ENCODE results near the gene BCL6. TPM values are rescaled to one million over a fixed set of nuclear protein-coding genes. Genes with fewer than 3 reads are reported as not detected.

The BCL6 gene
- total and polyA plus RNA-seq, 10 of the 15 experiments (the other 5 are each of a cell fraction or from before 2014, with no cell fraction given), result 0.04 to 0.85 (median 0.15) TPM

DNA sequence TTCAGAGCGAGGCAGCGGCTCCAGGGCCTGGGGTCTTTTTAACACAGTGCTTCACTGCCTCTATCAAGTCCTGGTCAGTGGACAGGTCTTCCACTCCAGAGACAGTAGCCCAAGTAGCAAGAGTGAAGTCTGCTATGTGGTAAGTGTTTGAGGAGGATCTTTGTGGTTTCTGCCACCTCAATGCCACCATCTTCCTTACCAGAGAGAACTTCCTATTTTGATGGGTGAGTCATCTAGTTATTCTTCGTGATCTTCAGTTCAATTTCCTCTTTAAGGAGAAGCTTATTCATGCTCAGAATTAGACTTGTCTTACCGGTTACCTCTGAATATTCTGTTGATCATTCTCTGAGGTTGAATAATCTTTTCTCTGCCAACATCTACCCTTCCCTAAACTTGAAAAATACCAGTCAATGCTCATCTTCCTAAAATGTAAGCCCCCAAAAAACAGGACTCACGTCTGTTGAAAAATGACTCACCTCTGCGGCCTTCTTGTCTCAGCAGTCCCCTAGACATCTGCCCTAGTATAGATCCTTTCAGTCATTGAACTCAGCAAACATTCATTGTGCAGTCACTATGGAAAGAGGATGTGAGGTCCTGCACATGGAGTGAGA is 32.2 kb upstream of the BCL6 start (continued):
- TF ChIP-seq RB1 (IDR thresholded peaks at IDR 0.05; ENCODE audit: borderline replicate concordance), result no peak
- TF ChIP-seq SIN3A (IDR thresholded peaks at IDR 0.05; ENCODE audit: low read depth, low read length), result no peak
- no peak for TF ChIP-seq KLF5 (IDR thresholded peaks at IDR 0.05; ENCODE audit: partially characterized antibody)
- TF ChIP-seq MTA3 (IDR thresholded peaks at IDR 0.05; ENCODE audit: borderline replicate concordance, low read length), result 0 out of 2 replicates have a peak, but pooled peaks have one; percentile 38
- no peak for TF ChIP-seq STAT3 (IDR thresholded peaks at IDR 0.05; ENCODE audit: low read depth, low read length)
- TF ChIP-seq, protein P1, sequence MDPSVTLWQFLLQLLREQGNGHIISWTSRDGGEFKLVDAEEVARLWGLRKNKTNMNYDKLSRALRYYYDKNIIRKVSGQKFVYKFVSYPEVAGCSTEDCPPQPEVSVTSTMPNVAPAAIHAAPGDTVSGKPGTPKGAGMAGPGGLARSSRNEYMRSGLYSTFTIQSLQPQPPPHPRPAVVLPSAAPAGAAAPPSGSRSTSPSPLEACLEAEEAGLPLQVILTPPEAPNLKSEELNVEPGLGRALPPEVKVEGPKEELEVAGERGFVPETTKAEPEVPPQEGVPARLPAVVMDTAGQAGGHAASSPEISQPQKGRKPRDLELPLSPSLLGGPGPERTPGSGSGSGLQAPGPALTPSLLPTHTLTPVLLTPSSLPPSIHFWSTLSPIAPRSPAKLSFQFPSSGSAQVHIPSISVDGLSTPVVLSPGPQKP (IDR thresholded peaks at IDR 0.05; ENCODE audit: low read depth, low read length), result no peak
- TF ChIP-seq IRF4 (IDR thresholded peaks at IDR 0.05; ENCODE audit: low read depth, low read length), result no peak
- TF ChIP-seq RFX5 (IDR thresholded peaks at IDR 0.05; ENCODE audit: low read depth, low read length), result no peak
- TF ChIP-seq, protein P2, sequence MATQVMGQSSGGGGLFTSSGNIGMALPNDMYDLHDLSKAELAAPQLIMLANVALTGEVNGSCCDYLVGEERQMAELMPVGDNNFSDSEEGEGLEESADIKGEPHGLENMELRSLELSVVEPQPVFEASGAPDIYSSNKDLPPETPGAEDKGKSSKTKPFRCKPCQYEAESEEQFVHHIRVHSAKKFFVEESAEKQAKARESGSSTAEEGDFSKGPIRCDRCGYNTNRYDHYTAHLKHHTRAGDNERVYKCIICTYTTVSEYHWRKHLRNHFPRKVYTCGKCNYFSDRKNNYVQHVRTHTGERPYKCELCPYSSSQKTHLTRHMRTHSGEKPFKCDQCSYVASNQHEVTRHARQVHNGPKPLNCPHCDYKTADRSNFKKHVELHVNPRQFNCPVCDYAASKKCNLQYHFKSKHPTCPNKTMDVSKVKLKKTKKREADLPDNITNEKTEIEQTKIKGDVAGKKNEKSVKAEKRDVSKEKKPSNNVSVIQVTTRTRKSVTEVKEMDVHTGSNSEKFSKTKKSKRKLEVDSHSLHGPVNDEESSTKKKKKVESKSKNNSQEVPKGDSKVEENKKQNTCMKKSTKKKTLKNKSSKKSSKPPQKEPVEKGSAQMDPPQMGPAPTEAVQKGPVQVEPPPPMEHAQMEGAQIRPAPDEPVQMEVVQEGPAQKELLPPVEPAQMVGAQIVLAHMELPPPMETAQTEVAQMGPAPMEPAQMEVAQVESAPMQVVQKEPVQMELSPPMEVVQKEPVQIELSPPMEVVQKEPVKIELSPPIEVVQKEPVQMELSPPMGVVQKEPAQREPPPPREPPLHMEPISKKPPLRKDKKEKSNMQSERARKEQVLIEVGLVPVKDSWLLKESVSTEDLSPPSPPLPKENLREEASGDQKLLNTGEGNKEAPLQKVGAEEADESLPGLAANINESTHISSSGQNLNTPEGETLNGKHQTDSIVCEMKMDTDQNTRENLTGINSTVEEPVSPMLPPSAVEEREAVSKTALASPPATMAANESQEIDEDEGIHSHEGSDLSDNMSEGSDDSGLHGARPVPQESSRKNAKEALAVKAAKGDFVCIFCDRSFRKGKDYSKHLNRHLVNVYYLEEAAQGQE (IDR thresholded peaks at IDR 0.05; ENCODE audit: low read depth, low read length), result no peak
- no peak for TF ChIP-seq ZSCAN29 (IDR thresholded peaks at IDR 0.05)
- TF ChIP-seq, protein P3, sequence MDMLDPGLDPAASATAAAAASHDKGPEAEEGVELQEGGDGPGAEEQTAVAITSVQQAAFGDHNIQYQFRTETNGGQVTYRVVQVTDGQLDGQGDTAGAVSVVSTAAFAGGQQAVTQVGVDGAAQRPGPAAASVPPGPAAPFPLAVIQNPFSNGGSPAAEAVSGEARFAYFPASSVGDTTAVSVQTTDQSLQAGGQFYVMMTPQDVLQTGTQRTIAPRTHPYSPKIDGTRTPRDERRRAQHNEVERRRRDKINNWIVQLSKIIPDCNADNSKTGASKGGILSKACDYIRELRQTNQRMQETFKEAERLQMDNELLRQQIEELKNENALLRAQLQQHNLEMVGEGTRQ (IDR thresholded peaks at IDR 0.05; ENCODE audit: borderline replicate concordance, low read depth, low read length), result no peak
- no peak for TF ChIP-seq SMAD5 (IDR thresholded peaks at IDR 0.05; ENCODE audit: low read depth)
- 0 out of 2 replicates have a peak, but pooled peaks have one; percentile 31 for TF ChIP-seq MTA2 (IDR thresholded peaks at IDR 0.05; ENCODE audit: low read depth)
- TF ChIP-seq, protein P4, sequence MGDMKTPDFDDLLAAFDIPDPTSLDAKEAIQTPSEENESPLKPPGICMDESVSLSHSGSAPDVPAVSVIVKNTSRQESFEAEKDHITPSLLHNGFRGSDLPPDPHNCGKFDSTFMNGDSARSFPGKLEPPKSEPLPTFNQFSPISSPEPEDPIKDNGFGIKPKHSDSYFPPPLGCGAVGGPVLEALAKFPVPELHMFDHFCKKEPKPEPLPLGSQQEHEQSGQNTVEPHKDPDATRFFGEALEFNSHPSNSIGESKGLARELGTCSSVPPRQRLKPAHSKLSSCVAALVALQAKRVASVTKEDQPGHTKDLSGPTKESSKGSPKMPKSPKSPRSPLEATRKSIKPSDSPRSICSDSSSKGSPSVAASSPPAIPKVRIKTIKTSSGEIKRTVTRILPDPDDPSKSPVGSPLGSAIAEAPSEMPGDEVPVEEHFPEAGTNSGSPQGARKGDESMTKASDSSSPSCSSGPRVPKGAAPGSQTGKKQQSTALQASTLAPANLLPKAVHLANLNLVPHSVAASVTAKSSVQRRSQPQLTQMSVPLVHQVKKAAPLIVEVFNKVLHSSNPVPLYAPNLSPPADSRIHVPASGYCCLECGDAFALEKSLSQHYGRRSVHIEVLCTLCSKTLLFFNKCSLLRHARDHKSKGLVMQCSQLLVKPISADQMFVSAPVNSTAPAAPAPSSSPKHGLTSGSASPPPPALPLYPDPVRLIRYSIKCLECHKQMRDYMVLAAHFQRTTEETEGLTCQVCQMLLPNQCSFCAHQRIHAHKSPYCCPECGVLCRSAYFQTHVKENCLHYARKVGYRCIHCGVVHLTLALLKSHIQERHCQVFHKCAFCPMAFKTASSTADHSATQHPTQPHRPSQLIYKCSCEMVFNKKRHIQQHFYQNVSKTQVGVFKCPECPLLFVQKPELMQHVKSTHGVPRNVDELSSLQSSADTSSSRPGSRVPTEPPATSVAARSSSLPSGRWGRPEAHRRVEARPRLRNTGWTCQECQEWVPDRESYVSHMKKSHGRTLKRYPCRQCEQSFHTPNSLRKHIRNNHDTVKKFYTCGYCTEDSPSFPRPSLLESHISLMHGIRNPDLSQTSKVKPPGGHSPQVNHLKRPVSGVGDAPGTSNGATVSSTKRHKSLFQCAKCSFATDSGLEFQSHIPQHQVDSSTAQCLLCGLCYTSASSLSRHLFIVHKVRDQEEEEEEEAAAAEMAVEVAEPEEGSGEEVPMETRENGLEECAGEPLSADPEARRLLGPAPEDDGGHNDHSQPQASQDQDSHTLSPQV (IDR thresholded peaks at IDR 0.05), result no peak
- TF ChIP-seq ZBED1 (IDR thresholded peaks at IDR 0.05; ENCODE audit: borderline replicate concordance), result peak; percentile 82; the same call in 1 of the 2 replicates
- no peak for TF ChIP-seq MYC (IDR thresholded peaks at IDR 0.05; ENCODE audit: insufficient read depth, insufficient read length, insufficient replicate concordance, low read length, severe bottlenecking)
- no peak for TF ChIP-seq RAD21 (IDR thresholded peaks at IDR 0.05; ENCODE audit: insufficient read depth, low read depth, low read length)
- TF ChIP-seq, protein P5, sequence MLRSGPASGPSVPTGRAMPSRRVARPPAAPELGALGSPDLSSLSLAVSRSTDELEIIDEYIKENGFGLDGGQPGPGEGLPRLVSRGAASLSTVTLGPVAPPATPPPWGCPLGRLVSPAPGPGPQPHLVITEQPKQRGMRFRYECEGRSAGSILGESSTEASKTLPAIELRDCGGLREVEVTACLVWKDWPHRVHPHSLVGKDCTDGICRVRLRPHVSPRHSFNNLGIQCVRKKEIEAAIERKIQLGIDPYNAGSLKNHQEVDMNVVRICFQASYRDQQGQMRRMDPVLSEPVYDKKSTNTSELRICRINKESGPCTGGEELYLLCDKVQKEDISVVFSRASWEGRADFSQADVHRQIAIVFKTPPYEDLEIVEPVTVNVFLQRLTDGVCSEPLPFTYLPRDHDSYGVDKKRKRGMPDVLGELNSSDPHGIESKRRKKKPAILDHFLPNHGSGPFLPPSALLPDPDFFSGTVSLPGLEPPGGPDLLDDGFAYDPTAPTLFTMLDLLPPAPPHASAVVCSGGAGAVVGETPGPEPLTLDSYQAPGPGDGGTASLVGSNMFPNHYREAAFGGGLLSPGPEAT (IDR thresholded peaks at IDR 0.05; ENCODE audit: low read depth), result no peak
- peak; percentile 51; the same call in 1 of the 2 replicates for TF ChIP-seq GATAD2B (conservative IDR thresholded peaks at IDR 0.05; ENCODE audit: low read depth)
- TF ChIP-seq TARDBP (IDR thresholded peaks at IDR 0.05; ENCODE audit: borderline replicate concordance), result no peak
